GM23338 (cell line): ENCODE results near the gene PSMB7. TPM values are rescaled to one million over a fixed set of nuclear protein-coding genes. Genes with fewer than 3 reads are reported as not detected.

Source experiments
- ATAC-seq: fragments of 200-7000 bp; cut with Tn5 transposase; 3 replicates; pipeline ENCODE4 v1.9.1; 2020
- DNase-seq: peaks from one replicate; pipeline ENCODE4 v3.0.0-alpha.2; 2015; ENCODE audit warnings: low spot score
- H2AFZ ChIP-seq: fragments of 200-600 bp; sonication (generic); 2 replicates; pipeline ENCODE4 v1.8.0; 2016; ENCODE audit warnings: antibody characterized with exemption, mild to moderate bottlenecking, moderate library complexity
- H3F3A ChIP-seq: fragments of 200-600 bp; sonication (generic); replicated peaks from 2 replicates; pipeline ENCODE4 v1.8.0; 2017; ENCODE audit warnings: antibody characterized with exemption, mixed run types, low read depth
- H3K27ac ChIP-seq: fragments of 200-600 bp; sonication (generic); 2 replicates; pipeline ENCODE4 v1.6.1; 2016; ENCODE audit warnings: low read depth
- H3K27me3 ChIP-seq: fragments of 200-600 bp; sonication (generic); 2 replicates; pipeline ENCODE4 v1.8.0; 2016; ENCODE audit warnings: mild to moderate bottlenecking, mixed run types, moderate library complexity; ENCODE audit not compliant: insufficient read depth
- H3K36me3 ChIP-seq: fragments of 200-600 bp; sonication (generic); 2 replicates; pipeline ENCODE4 v1.8.0; 2016; ENCODE audit warnings: mild to moderate bottlenecking; ENCODE audit not compliant: insufficient read depth
- H3K4me1 ChIP-seq: fragments of 200-600 bp; sonication (generic); 2 replicates; pipeline ENCODE4 v1.8.0; 2016; ENCODE audit warnings: mild to moderate bottlenecking, moderate library complexity; ENCODE audit not compliant: insufficient read depth
- H3K4me2 ChIP-seq: fragments of 200-600 bp; sonication (generic); 2 replicates; pipeline ENCODE4 v1.7.1; 2017; ENCODE audit warnings: mixed run types
- H3K4me3 ChIP-seq: fragments of 200-600 bp; sonication (generic); 2 replicates; pipeline ENCODE4 v1.6.1; 2016; ENCODE audit warnings: mixed run types
- H3K79me2 ChIP-seq: fragments of 200-600 bp; sonication (generic); replicated peaks from 2 replicates; pipeline ENCODE4 v1.8.0; 2017; ENCODE audit warnings: mild to moderate bottlenecking; ENCODE audit not compliant: insufficient read depth
- H3K9me2 ChIP-seq: fragments of 200-600 bp; sonication (generic); 2 replicates; pipeline ENCODE4 v1.8.0; 2017; ENCODE audit not compliant: insufficient read depth
- H4K20me1 ChIP-seq: fragments of 200-600 bp; sonication (generic); replicated peaks from 2 replicates; pipeline ENCODE4 v1.8.0; 2017; ENCODE audit warnings: mild to moderate bottlenecking; ENCODE audit not compliant: insufficient read depth
- H3K27ac Mint-ChIP-seq: 2 replicates; pipeline ENCODE4 v1.8.0; 2020; ENCODE audit warnings: inconsistent platforms, mild to moderate bottlenecking, moderate library complexity, mixed read lengths
- H3K27me3 Mint-ChIP-seq: 3 replicates; pipeline ENCODE4 v1.8.0; 2022; ENCODE audit warnings: low read depth, mild to moderate bottlenecking, moderate library complexity, mixed read lengths, inconsistent platforms; ENCODE audit not compliant: insufficient read depth, poor library complexity
- H3K36me3 Mint-ChIP-seq: 3 replicates; pipeline ENCODE4 v1.8.0; 2021; ENCODE audit warnings: low read depth, mild to moderate bottlenecking, inconsistent platforms, moderate library complexity, mixed read lengths
- H3K4me1 Mint-ChIP-seq: 3 replicates; pipeline ENCODE4 v1.8.0; 2020; ENCODE audit warnings: mild to moderate bottlenecking, inconsistent platforms, mixed read lengths
- H3K4me3 Mint-ChIP-seq: 3 replicates; pipeline ENCODE4 v1.8.0; 2021; ENCODE audit warnings: moderate library complexity, mild to moderate bottlenecking, inconsistent platforms, mixed read lengths
- H3K9me3 Mint-ChIP-seq: 3 replicates; pipeline ENCODE4 v1.8.0; 2020; ENCODE audit warnings: moderate library complexity, mild to moderate bottlenecking, inconsistent platforms, mixed read lengths
- CREB1 ChIP-seq: fragments of 250-450 bp; sonication (Bioruptor Pico); IDR thresholded peaks from 2 replicates; pipeline ENCODE4 v1.5.0; 2020; ENCODE audit warnings: low read depth, mild to moderate bottlenecking, moderate library complexity
- CTCF ChIP-seq, 2 experiments: fragments of 200-600 bp in 1 of 2; sonication (generic) in 1 of 2; conservative IDR thresholded peaks; 2 replicates each; pipeline versions ENCODE4 v1.5.1 to v1.6.1; 2016 to 2017; ENCODE audit warnings: antibody characterized with exemption in 2 of 2, low read depth in 2 of 2, mild to moderate bottlenecking in 2 of 2, moderate library complexity in 1 of 2
- ETS1 ChIP-seq: IDR thresholded peaks from 2 replicates; pipeline ENCODE4 v1.6.1; 2016; ENCODE audit warnings: antibody characterized with exemption
- EZH2 ChIP-seq: fragments of 200-600 bp; sonication (generic); IDR thresholded peaks from one replicate; pipeline ENCODE4 v1.8.0; 2017; ENCODE audit warnings: antibody characterized with exemption, mild to moderate bottlenecking, low read depth; ENCODE audit not compliant: unreplicated experiment
- EZH2phosphoT487 ChIP-seq: fragments of 200-600 bp; sonication (generic); IDR thresholded peaks from one replicate; pipeline ENCODE4 v1.8.1; 2018; ENCODE audit warnings: antibody characterized with exemption; ENCODE audit not compliant: unreplicated experiment
- JUNB ChIP-seq: IDR thresholded peaks from one replicate; pipeline ENCODE4 v1.6.1; 2016; ENCODE audit warnings: antibody characterized with exemption; ENCODE audit not compliant: unreplicated experiment
- NANOG ChIP-seq: IDR thresholded peaks from 2 replicates; pipeline ENCODE4 v1.6.1; 2016; ENCODE audit warnings: antibody characterized with exemption, borderline replicate concordance
- POLR2AphosphoS5 ChIP-seq: IDR thresholded peaks from 2 replicates; pipeline ENCODE4 v1.6.1; 2016; ENCODE audit warnings: antibody characterized with exemption, low read depth
- REST ChIP-seq: IDR thresholded peaks from one replicate; pipeline ENCODE4 v1.6.1; 2018; ENCODE audit warnings: antibody characterized with exemption; ENCODE audit not compliant: unreplicated experiment
- STAT1 ChIP-seq: IDR thresholded peaks from one replicate; pipeline ENCODE4 v1.6.1; 2016; ENCODE audit warnings: antibody characterized with exemption; ENCODE audit not compliant: unreplicated experiment
- ZNF114 ChIP-seq: fragments of 250-450 bp; sonication (Bioruptor Pico); IDR thresholded peaks from 2 replicates; pipeline ENCODE4 v1.5.0; 2020; ENCODE audit warnings: mild to moderate bottlenecking, moderate library complexity
- ZNF331 ChIP-seq: fragments of 250-450 bp; sonication (Bioruptor Pico); IDR thresholded peaks from 2 replicates; pipeline ENCODE4 v1.5.0; 2020; ENCODE audit warnings: low read depth, mild to moderate bottlenecking, moderate library complexity
- ZNF462 ChIP-seq: fragments of 250-450 bp; sonication (Bioruptor Pico); IDR thresholded peaks from 2 replicates; pipeline ENCODE4 v1.5.0; 2020; ENCODE audit warnings: mild to moderate bottlenecking, moderate library complexity
- polyA plus RNA-seq: library from polyadenylated mRNA; unstranded; fragments of >200 nt; fragmentation: Nextera tagmentation; extraction: Ambion mirVana; gene quantifications from 2 replicates; pipeline ENCODE4 v1.2.1, GENCODE V29; 2016
- total RNA-seq: library from RNA; depleted of rRNA; stranded (reverse); fragments of >200 nt; shearing (Covaris generic); gene quantifications from 2 replicates; pipeline ENCODE4 v1.2.3, GENCODE V29; 2014

The PSMB7 gene
- total and polyA plus RNA-seq, 2 experiments from 2014 or later, result 255 to 268 TPM

- H3K4me2 ChIP-seq, result no peak overlapping the region
- no peak overlapping the region for H3K4me3 Mint-ChIP-seq
Measured at GRCh38 chr9:124345751-124346281, 69.4 kb downstream of the PSMB7 start.

More at GRCh38 chr9:124345751-124346281, 69.4 kb downstream of the PSMB7 start:
- H3K4me1 ChIP-seq, result peaks cover 9% of the 10 kb centered on the region; the same call in 1 of the 2 replicates
- ATAC-seq (no peak), DNase-seq (no peak)
- no peak overlapping the region for H3K27ac Mint-ChIP-seq
- H3K79me2 ChIP-seq, result no peaks in the 10 kb centered on the region
- H3K4me1 Mint-ChIP-seq, result peaks cover 24% of the 10 kb centered on the region
- H3K9me3 Mint-ChIP-seq, result no peaks in the 10 kb centered on the region
- no peak overlapping the region for H3K27ac ChIP-seq
- H4K20me1 ChIP-seq, result 0 out of 2 replicates have a peak, but pooled peaks cover 2% of the 10 kb centered on the region
- no peak overlapping the region for H3K4me3 ChIP-seq
- no peaks in the 10 kb centered on the region for H3K36me3 ChIP-seq
- TF ChIP-seq ETS1, result no peak
- no peak for TF ChIP-seq CREB1
- TF ChIP-seq NANOG, result no peak
- no peak for TF ChIP-seq EZH2
- no peak for TF ChIP-seq REST
- no peak for TF ChIP-seq ZNF114 (CRISPR knock-in tag)
- no peak for TF ChIP-seq ZNF462 (CRISPR knock-in tag)
- TF ChIP-seq CTCF (conservative IDR thresholded peaks at IDR 0.05; ENCODE audit: low read depth in 2 of 2), result no peak
- no peak for TF ChIP-seq POLR2AphosphoS5
- TF ChIP-seq STAT1, result no peak
- no peak for TF ChIP-seq EZH2phosphoT487
- no peak for TF ChIP-seq JUNB
- TF ChIP-seq ZNF331 (CRISPR knock-in tag), result no peak
- peaks cover 3% of the 10 kb centered on the region for H3K36me3 Mint-ChIP-seq
- H2AFZ ChIP-seq, result no peak overlapping the region
- no peaks in the 10 kb centered on the region for H3F3A ChIP-seq
- H3K27me3 ChIP-seq, result no peaks in the 10 kb centered on the region
- H3K27me3 Mint-ChIP-seq, result peaks cover 21% of the 10 kb centered on the region
- no peaks in the 10 kb centered on the region for H3K9me2 ChIP-seq
